HUES48 (cell line): ENCODE data around the gene PLD3.
"Not testable (repeated sequence)": the region's sequence is repeated elsewhere in the genome, so short reads cannot be mapped to it uniquely, and the experiment has no call there.

ENCODE experiments used
- H3K27ac ChIP-seq: one replicate; pipeline ENCODE4 v1.7.0; 2013; ENCODE audit warnings: low read depth, low read length, inconsistent platforms
- H3K27me3 ChIP-seq: 2 replicates; pipeline ENCODE4 v1.6.1; 2013; ENCODE audit warnings: mild to moderate bottlenecking, low read length; ENCODE audit not compliant: control insufficient read depth, insufficient read depth
- H3K36me3 ChIP-seq: 2 replicates; pipeline ENCODE4 v1.6.1; 2013; ENCODE audit warnings: low read length; ENCODE audit not compliant: control insufficient read depth, insufficient read depth
- H3K4me1 ChIP-seq: 2 replicates; pipeline ENCODE4 v1.6.1; 2013; ENCODE audit warnings: mild to moderate bottlenecking, low read length; ENCODE audit not compliant: control insufficient read depth, insufficient read depth
- H3K4me3 ChIP-seq: 2 replicates; pipeline ENCODE4 v1.5.1; 2013; ENCODE audit warnings: mild to moderate bottlenecking, low read depth, low read length
- H3K9ac ChIP-seq: 2 replicates; pipeline ENCODE4 v1.6.1; 2013; ENCODE audit warnings: mild to moderate bottlenecking, low read depth, low read length, moderate library complexity
- H3K9me3 ChIP-seq: 2 replicates; pipeline ENCODE4 v1.6.1; 2013; ENCODE audit warnings: low read length; ENCODE audit not compliant: control insufficient read depth, insufficient read depth

Gene PLD3

GRCh38 chr19:40407714-40408597 lies 59.5 kb downstream of the PLD3 start:
- no peaks in the 10 kb centered on the region for H3K9me3 ChIP-seq
- H3K9ac ChIP-seq: no peak overlapping the region
- no peak overlapping the region for H3K27ac ChIP-seq
- peaks cover 12% of the 10 kb centered on the region for H3K4me1 ChIP-seq
- no peak overlapping the region for H3K4me3 ChIP-seq
- no peaks in the 10 kb centered on the region for H3K27me3 ChIP-seq
- no peaks in the 10 kb centered on the region for H3K36me3 ChIP-seq

GRCh38 chr19:40408598-40408925 lies 60.1 kb downstream of the PLD3 start:
- H3K4me3 ChIP-seq, H3K27me3 ChIP-seq, H3K9me3 ChIP-seq, H3K9ac ChIP-seq, H3K36me3 ChIP-seq, H3K27ac ChIP-seq: not testable (repeated sequence)
- H3K4me1 ChIP-seq: peaks cover 12% of the 10 kb centered on the region

- Histone ChIP-seq H3K27me3 (no peaks in the 10 kb centered on the region), H3K4me1 (peaks cover 15% of the 10 kb centered on the region), H3K27ac (peak overlapping the region; percentile 62), H3K36me3 (no peaks in the 10 kb centered on the region), H3K4me3 (no peak overlapping the region), H3K9me3 (no peaks in the 10 kb centered on the region), H3K9ac (no peak overlapping the region)
These were observed 61.5 kb downstream of the PLD3 start for GRCh38 chr19:40410030-40410389.

DNA sequence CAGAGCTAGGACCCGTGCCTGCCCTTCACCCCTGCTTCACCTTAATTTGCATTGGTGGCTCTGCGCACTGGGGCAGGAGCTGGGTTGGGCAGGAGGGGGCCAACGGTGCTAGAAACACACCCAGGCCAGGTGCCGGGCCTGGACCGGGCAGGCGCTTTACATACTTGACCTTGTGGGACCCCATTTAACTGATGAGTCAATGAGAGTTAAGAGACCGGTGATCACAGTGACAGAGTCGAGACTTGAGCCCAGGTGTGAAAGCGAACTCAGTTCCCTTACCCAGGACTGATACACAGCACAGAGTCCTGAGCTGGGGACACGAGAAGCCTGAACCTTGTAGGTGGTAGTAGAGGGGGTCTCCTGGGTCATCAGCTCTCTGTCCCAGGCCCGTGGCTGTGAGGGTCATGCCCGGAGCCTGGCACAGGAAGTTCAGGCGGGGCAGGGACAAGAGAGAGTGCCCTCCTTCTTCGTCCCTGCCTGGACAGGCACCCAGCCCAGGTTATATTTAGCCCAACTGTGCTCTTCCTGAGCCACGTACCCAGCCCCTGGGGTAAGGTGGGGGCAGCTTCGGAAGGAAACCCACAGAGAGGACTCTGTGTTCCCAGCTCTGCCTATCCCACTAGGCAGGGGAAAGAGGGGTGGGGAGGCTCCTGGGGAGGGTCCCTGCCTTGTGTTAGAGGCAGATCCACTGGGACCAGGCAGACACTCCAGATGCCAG lies 62.8 kb downstream of the PLD3 start:
- H3K36me3 ChIP-seq: no peaks in the 10 kb centered on the region
- no peaks in the 10 kb centered on the region for H3K27me3 ChIP-seq
- no peak overlapping the region for H3K4me3 ChIP-seq
- H3K9me3 ChIP-seq: no peaks in the 10 kb centered on the region
- no peak overlapping the region for H3K9ac ChIP-seq
- peaks cover 15% of the 10 kb centered on the region for H3K4me1 ChIP-seq
- H3K27ac ChIP-seq: peak overlapping the region; percentile 14

DNA sequence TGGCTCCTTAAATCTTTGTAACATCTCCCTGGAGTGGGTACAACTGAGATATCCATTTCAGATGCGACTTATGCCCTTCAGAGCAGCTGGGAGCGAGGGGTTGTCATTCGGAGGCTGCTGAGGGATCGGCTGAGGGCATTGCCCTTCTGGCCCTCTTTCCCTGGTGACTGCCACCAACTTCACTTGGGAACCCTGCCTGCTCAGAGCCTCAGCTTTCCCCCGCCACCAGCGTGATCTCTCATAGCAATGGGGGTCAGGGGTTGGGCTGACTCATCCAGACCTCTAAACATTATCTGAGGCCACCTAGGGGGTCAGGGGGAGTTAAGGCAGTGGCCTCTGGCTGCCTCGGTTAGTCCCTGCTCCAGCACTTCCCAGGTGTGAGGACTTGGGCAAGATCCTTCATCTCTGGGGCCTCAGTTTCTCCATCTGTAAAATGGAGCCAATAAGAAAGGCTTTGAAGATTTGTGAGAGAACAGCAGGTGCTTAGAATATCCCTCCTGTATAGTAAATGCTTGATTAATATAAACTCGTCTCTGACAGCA lies 63.5 kb downstream of the PLD3 start:
- Histone ChIP-seq H3K9ac (no peak overlapping the region), H3K4me1 (peaks cover 15% of the 10 kb centered on the region), H3K9me3 (no peaks in the 10 kb centered on the region), H3K27ac (no peak overlapping the region), H3K27me3 (no peaks in the 10 kb centered on the region), H3K36me3 (no peaks in the 10 kb centered on the region), H3K4me3 (no peak overlapping the region)

GRCh38 chr19:40412866-40413265 lies 64.4 kb downstream of the PLD3 start:
- H3K27ac ChIP-seq: no peak overlapping the region
- H3K9me3 ChIP-seq: no peaks in the 10 kb centered on the region
- no peaks in the 10 kb centered on the region for H3K27me3 ChIP-seq
- H3K36me3 ChIP-seq: no peaks in the 10 kb centered on the region
- H3K4me1 ChIP-seq: peaks cover 15% of the 10 kb centered on the region
- H3K4me3 ChIP-seq: peak overlapping the region; percentile 47
- H3K9ac ChIP-seq: no peak overlapping the region

DNA sequence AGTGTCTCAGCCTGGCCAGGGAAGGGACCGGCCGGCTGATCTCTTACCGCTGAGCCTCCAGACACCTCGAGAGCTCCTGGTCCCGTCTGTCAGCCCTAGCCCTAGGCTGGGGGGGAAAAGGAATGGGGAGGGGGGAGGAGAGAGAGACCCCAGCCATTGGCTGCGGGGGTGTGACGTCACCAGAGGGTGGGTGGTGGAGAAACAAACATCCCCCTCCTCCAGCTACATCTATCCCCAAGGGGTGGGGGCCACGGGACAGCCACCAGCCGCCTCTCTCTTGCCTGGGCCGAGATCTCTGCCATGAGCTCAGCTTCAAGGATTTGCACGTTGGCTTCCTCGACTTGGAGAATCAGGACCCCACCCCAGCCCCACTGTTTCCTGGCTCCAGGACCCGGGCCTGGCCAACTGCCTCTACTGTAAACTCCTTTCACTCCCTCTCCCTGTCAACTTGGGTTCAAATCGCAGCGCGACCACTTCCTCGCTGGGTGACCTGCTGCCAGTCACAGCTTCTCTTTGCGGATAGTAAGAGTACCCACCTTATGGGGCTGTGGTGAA lies 64.9 kb downstream of the PLD3 start, which contains the start of gene PRX:
Gene PRX, minus strand, starts transcription at position 88 of the 555 bp plus-strand sequence. CDS start 5,446 bp downstream, outside the sequence.
- H3K9me3 ChIP-seq: no peaks in the 10 kb centered on the region
- peak within 1 kb of the TSS; percentile 60 for H3K27ac ChIP-seq
- H3K4me3 ChIP-seq: peak within 1 kb of the TSS; percentile 47
- no peak within 1 kb of the TSS for H3K9ac ChIP-seq
- H3K36me3 ChIP-seq: no peaks in the 10 kb centered on the region
- H3K27me3 ChIP-seq: no peaks in the 10 kb centered on the region
- peaks cover 15% of the 10 kb centered on the region for H3K4me1 ChIP-seq

DNA sequence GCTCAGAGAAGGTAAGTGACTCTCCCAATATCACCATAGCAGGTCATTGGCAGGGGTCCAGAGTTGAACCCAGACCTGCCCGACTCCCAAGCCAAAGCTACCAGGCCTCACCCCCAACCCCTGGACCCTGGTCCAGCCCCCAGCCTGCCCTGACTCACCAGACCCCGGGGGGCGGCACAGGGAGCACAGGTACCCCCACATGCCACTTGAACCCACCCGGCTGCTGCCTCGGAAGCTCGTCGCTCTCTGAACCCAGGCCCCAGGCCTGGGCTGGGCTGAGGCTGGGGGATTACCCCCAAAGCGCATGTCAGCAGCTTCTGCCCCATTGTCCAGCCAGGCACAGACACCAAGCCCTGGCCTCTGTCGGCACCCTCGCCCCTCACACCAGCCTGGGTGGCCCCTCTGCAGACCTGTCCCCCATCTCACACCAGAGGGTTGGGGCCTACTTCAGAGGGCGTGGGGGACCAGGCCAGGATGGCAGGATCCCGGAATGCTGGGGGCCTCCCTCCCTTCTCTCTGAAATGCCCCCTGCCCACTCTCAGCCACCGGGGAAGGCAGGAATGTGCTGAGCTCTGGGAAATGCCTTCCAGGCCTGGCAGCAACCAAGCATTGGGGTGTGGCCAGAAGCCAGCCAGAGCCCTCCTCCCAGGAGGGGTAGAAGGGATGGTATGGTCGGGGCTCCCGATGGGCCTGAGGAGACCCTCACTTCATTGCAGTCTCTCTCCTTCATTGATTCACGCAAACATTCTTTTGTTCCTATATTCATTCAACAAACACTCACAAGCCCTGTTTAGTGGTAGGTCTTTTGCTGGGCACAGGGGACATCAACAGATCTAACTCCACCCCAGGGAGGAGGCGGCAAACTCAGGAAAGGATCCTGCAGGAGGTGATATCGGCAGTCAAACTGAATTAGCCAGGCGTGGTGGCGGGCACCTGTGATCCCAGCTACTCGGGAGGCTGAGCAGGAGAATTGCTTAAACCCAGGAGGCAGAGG lies 66.3 kb downstream of the PLD3 start:
- H3K4me1 ChIP-seq: peaks cover 12% of the 10 kb centered on the region
- H3K27ac ChIP-seq: no peak overlapping the region
- no peaks in the 10 kb centered on the region for H3K9me3 ChIP-seq
- no peaks in the 10 kb centered on the region for H3K27me3 ChIP-seq
- no peaks in the 10 kb centered on the region for H3K36me3 ChIP-seq
- no peak overlapping the region for H3K4me3 ChIP-seq
- H3K9ac ChIP-seq: no peak overlapping the region

DNA sequence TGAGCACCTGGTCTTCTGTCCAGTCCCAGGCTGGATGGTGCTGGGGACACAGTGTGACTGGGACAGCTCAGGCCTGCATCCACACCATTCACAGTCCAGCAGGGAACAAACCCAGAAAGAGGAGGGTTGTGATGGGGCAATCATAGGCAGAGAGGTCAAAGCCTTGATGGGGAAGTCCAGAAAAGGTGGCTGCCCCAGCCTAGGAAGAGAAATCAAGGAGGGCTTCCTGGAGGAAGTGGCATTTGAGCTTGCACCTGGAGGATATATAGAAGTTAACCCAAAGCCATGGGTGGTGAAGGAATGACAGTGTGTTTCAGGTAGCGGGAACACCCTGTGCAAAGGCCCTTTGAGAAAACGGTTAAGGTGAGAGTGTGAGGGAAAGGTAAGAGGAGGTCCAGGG lies 67.3 kb downstream of the PLD3 start:
- peaks cover 10% of the 10 kb centered on the region; the same call in 1 of the 2 replicates for H3K4me1 ChIP-seq
- no peak overlapping the region for H3K9ac ChIP-seq
- no peak overlapping the region for H3K27ac ChIP-seq
- no peaks in the 10 kb centered on the region for H3K9me3 ChIP-seq
- H3K4me3 ChIP-seq: no peak overlapping the region
- no peaks in the 10 kb centered on the region for H3K27me3 ChIP-seq
- no peaks in the 10 kb centered on the region for H3K36me3 ChIP-seq

DNA sequence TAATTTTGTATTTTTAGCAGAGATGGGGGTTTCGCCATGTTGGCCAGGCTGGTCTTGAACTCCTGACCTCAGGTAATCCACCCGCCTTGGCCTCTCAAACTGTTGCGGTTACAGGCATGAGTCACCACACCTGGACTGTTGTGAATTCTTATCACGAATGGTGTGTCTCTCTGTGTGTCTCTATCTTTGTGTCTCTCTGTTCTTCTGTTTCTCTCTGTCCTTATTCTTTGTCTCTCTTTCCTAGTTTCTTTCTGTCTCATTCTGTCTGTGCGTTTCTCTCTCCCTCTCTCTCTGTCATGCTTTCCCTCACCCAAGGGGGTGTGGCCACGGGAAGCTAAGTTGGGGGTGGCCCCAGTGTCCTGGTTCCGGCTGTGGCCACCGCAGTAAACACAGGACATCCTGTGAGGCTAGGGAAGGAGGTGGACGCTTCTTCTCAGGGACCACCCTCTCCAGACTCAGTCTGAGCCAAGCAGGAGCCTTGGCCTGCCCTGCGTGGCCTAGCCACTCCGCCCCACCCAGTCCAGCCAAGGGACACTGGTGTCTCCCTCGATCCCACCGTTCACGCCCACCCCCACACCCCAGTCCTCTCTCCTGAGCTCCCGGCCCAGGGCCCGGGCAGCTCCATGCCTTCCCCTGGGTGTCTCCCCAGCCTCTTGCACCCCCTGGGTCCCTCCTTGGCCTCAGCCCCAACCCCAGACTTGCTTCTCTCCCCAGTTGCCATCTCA lies 68.6 kb downstream of the PLD3 start:
- Histone ChIP-seq H3K27me3 (no peaks in the 10 kb centered on the region), H3K36me3 (no peaks in the 10 kb centered on the region), H3K27ac (no peak overlapping the region), H3K9me3 (no peaks in the 10 kb centered on the region), H3K4me3 (no peak overlapping the region), H3K4me1 (peaks cover 9% of the 10 kb centered on the region; the same call in 1 of the 2 replicates), H3K9ac (no peak overlapping the region)
